Small intestine (tissue), 7 donors: ENCODE measurements around the gene OSBP2. TPM values are rescaled to one million over a fixed set of nuclear protein-coding genes. Genes with fewer than 3 reads are reported as not detected.

Experiments
- DNase-seq, 2 donors: peaks; one replicate each; pipeline versions ENCODE4 v3.0.0 to v3.0.0-alpha.2; 2013
- FAIRE-seq: peaks from 2 replicates; lab custom pipeline; 2012; peaks lifted over from hg19 to GRCh38; lab: Jason Lieb, UNC
- H3K27ac ChIP-seq, 3 donors: one replicate each; pipeline ENCODE4 v1.5.1; 2013; ENCODE audit warnings: low read length in 2 of 3, mild to moderate bottlenecking in 2 of 3, control low read depth in 1 of 3, inconsistent platforms in 1 of 3, low read depth in 1 of 3, moderate library complexity in 1 of 3
- H3K27me3 ChIP-seq, 3 donors: one replicate each; pipeline ENCODE4 v1.6.1; 2013; ENCODE audit warnings: low read length in 3 of 3, inconsistent platforms in 1 of 3; ENCODE audit not compliant: control insufficient read depth in 3 of 3, insufficient read depth in 3 of 3
- H3K36me3 ChIP-seq, 3 donors: one replicate each; pipeline ENCODE4 v1.6.1; 2013; ENCODE audit warnings: low read length in 3 of 3, inconsistent platforms in 1 of 3, low read depth in 1 of 3, mild to moderate bottlenecking in 1 of 3, moderate library complexity in 1 of 3; ENCODE audit not compliant: control insufficient read depth in 3 of 3, insufficient read depth in 2 of 3
- H3K4me1 ChIP-seq, 3 donors: one replicate each; pipeline ENCODE4 v1.6.1; 2013; ENCODE audit warnings: low read length in 2 of 3, inconsistent platforms in 1 of 3, low read depth in 1 of 3, mild to moderate bottlenecking in 1 of 3, moderate library complexity in 1 of 3; ENCODE audit not compliant: control insufficient read depth in 3 of 3, insufficient read depth in 2 of 3
- H3K4me3 ChIP-seq, 3 donors: one replicate each; pipeline ENCODE4 v1.5.1; 2013; ENCODE audit warnings: low read length in 3 of 3, control low read depth in 1 of 3, inconsistent platforms in 1 of 3, low read depth in 1 of 3, mild to moderate bottlenecking in 1 of 3, moderate library complexity in 1 of 3
- H3K9me3 ChIP-seq, 2 donors: one replicate each; pipeline ENCODE4 v1.6.1; 2013; ENCODE audit warnings: low read depth in 1 of 2, low read length in 1 of 2; ENCODE audit not compliant: control insufficient read depth in 2 of 2, insufficient read depth in 1 of 2
- WGBS, 3 donors: extraction: QIAGEN DNeasy Blood & Tissue Kit; methylation state at CpG; one replicate each; pipeline ENCODE4 v1.1.7; 2013; 5-methylcytosine and 5-hydroxymethylcytosine counted together
- polyA plus RNA-seq, 4 donors: library from polyadenylated mRNA; stranded (reverse) in 3 of 4; unstranded in 1 of 4; fragments of 200-250 nt in 3 of 4; fragments of 120-200 nt in 1 of 4; gene quantifications; one replicate each; pipeline versions ENCODE4 v1.2.1 to v1.2.3, GENCODE V29; 2013
- donor health status: healthy with polysubstance abuse.
- donor health status: control.
- donor health status: control.
- donor health status: Bipolar disorder and iron deficiency.
- donor health status: healthy.

OSBP2 gene
- polyA plus RNA-seq, 4 donors, result 1.3 to 99.3 (median 1.8) TPM

DNA sequence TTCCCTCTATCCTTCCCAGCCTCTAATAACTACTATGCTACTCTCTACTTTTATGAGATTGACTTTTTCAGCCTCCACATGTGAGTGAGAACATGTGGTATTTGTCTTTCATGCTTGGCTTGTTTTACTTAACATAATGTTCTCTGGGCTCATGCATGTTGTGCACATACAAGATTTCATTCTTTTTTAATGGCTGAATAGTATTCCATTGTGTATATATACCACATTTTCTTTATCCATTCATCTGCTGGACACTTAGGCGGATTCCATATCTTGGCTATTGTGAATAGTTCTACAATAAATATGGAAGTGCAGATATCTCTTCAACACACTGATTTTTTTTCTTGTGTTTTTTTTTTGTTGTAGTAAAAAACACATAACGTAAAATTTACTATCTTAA lies 19.4 kb downstream of the OSBP2 start:
- H3K9me3 ChIP-seq, result no peaks in the 10 kb centered on the region
- FAIRE-seq (no peak), DNase-seq (no peak)
- no peak overlapping the region for H3K4me3 ChIP-seq
- 94 to 97% (median 96%) methylated on average over 2 of the region's 2 CpGs for WGBS, 3 donors
- H3K36me3 ChIP-seq, result no peaks in the 10 kb centered on the region
- H3K27me3 ChIP-seq, result no peaks in the 10 kb centered on the region
- no peaks in the 10 kb centered on the region for H3K4me1 ChIP-seq
- no peak overlapping the region for H3K27ac ChIP-seq

DNA sequence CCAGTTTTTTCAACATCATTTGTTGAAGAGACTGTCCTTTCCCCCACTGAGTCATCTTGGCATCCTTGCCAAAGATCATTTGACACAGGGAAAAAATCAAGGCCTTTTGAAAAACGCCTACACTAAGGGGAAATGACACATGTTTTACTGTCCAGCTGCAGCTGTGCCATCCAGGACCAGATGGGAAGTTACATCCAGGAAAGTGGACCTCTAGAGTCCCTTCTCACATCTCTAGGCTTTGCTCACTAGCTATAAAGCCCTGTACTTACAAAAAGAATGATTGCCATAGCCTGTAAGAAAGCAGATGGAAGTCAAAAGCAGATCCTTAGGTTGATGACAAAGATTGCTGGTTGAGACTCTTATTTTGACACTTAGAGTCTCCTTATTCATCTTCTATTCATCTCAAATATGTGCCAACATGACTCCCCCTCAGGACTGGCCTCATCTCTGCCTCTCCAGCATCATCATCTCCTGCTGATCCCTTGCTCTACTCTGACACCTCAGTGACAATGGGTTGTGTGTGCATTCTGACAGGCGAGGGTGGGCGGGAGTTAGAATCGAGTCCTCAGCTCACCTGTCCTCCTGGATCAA lies 22.8 kb downstream of the OSBP2 start:
- Histone ChIP-seq H3K4me3 (no peak overlapping the region), H3K27ac (no peak overlapping the region), H3K36me3 (no peaks in the 10 kb centered on the region), H3K27me3 (no peaks in the 10 kb centered on the region), H3K4me1 (no peaks in the 10 kb centered on the region), H3K9me3 (no peaks in the 10 kb centered on the region)
- FAIRE-seq (no peak), DNase-seq (no peak)
- 68 to 73% (median 71%) methylated on average over 4 of the region's 4 CpGs for WGBS, 3 donors

DNA sequence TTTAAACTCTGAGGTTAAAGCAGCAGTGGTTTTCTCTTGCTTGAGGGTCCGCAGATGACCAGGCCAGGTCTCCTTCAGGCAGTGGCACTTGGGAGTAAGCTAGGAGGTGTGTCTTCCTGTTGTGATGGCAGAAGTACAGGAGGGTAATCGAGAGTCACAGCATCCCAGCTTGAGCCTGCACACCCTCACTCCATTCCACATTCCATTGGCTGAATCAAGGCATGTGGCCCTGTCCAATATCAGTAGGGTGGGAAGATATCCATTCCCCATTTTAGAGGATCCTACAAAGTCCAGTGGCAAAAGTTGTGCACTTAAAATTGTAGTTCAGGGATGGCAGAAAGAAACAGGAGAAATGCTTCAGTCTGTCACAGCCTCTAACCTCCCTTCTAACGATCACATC lies 23.3 kb downstream of the OSBP2 start:
- no peak for FAIRE-seq
- H3K4me3 ChIP-seq, result no peak overlapping the region
- no peaks in the 10 kb centered on the region for H3K4me1 ChIP-seq
- no peak overlapping the region for H3K27ac ChIP-seq
- no peaks in the 10 kb centered on the region for H3K27me3 ChIP-seq
- H3K9me3 ChIP-seq, result no peaks in the 10 kb centered on the region
- DNase-seq, result no peak
- 80 to 91% (median 82%) methylated on average over 3 of the region's 3 CpGs for WGBS, 3 donors
- H3K36me3 ChIP-seq, result no peaks in the 10 kb centered on the region

DNA sequence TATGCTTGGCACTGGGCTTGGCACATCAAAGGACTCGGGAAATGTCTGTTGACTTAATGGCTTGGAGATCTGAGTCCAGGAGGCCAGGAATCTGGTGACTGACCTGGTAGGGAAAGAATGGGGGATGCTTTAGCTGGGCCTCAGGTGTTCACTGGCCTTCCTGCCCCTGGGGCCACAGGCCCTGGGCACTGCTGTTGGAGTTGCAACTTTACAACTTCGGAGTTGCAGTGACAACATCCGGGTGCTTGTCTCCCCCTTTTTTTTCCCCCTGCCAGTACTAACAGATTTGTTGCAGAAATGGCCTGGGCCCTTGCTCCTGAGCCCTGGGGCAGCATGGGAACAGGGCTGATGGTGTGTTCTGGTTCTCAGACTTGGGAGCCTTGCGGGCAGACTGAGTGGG lies 23.8 kb downstream of the OSBP2 start:
- no peaks in the 10 kb centered on the region for H3K36me3 ChIP-seq
- FAIRE-seq (no peak), DNase-seq (no peak)
- H3K4me1 ChIP-seq, result no peaks in the 10 kb centered on the region
- H3K9me3 ChIP-seq, result no peaks in the 10 kb centered on the region
- no peak overlapping the region for H3K4me3 ChIP-seq
- H3K27me3 ChIP-seq, result no peaks in the 10 kb centered on the region
- no peak overlapping the region for H3K27ac ChIP-seq
- 72 to 92% (median 84%) methylated on average over 4 of the region's 4 CpGs for WGBS, 3 donors

DNA sequence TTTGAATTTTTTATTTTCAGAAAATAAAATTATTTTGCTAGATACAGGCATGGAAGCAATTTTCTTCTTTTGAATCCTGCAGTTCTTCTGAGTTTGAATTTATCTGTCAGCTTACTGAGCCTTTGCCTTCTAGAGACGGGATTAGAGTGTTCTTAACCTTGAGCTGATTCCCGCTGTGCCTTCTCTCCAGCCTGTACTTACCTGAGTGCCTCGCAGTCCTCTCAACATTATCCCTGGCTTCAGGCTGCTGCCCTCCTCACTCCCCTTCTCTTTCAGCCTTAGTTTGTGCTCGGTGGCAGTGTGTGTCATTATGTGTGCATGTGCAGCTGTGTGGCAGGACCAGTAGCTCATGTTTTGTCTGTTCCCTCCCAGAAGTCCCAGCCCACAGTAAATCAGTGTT lies 24.3 kb downstream of the OSBP2 start:
- WGBS, 3 donors, result 85 to 86% (median 86%) methylated on average over 4 of the region's 4 CpGs
- DNase-seq, result no peak

DNA sequence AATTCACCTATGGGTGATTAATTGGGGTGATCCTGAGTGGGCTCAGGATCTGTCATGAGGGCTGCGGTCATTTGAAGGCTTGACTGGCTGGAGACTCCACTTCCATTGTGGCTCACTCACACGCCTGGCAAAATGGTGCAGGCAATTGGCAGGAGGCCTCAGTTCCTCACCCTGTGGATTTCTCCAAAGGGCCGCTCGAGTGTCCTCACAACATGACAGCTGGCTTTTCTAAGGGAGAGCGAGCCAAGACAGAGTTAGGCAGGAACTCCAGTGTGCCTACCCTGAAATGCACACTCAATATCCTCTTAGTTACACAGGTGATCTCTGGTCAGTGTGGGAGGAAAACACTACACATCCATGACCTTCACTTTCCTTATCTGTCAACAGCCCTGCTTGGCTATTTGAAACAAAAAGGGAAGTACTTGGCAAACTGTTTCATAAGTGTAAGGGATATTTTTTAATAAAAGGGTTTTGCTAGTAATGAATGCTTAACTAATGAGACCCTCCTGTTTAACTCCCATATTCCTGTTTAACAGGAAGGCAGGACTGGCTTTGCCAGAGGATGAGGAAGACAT lies 25.7 kb downstream of the OSBP2 start:
- H3K9me3 ChIP-seq, result no peaks in the 10 kb centered on the region
- WGBS, 3 donors, result 68 to 92% (median 73%) methylated on average over 5 of the region's 5 CpGs
- no peak for DNase-seq
- no peaks in the 10 kb centered on the region for H3K36me3 ChIP-seq
- no peaks in the 10 kb centered on the region for H3K27me3 ChIP-seq
- H3K4me3 ChIP-seq, result no peak overlapping the region
- H3K4me1 ChIP-seq, result no peaks in the 10 kb centered on the region
- no peak for FAIRE-seq
- no peak overlapping the region for H3K27ac ChIP-seq

More for the DNA sequence above, 24.3 kb downstream of the OSBP2 start:
- Histone ChIP-seq H3K4me1 (no peaks in the 10 kb centered on the region), H3K27me3 (no peaks in the 10 kb centered on the region), H3K4me3 (no peak overlapping the region), H3K9me3 (no peaks in the 10 kb centered on the region), H3K27ac (no peak overlapping the region), H3K36me3 (no peaks in the 10 kb centered on the region)
- FAIRE-seq, result no peak

DNA sequence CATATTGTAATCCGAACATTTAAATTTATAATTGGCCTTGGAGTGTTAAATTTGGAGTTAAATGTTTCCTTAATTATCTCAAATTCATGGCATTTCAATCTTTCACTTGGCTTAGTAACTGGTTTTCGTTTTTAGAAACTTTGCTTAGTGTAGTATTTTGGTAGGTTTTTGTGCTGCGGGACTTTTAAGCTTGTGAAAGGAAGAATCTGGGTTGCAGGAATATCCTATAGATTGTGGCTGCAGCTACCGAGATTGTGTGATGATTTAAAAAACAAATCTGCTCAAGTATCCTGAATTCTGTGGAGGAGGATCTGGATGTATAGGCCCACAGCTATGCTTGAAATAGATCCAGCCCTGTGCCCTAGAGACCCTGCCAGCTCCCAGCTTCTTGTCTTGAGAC lies 27.1 kb downstream of the OSBP2 start:
- FAIRE-seq (no peak), DNase-seq (no peak)
- no peak overlapping the region for H3K4me3 ChIP-seq
- no peak overlapping the region for H3K27ac ChIP-seq
- no peaks in the 10 kb centered on the region for H3K9me3 ChIP-seq
- no peaks in the 10 kb centered on the region for H3K4me1 ChIP-seq
- no peaks in the 10 kb centered on the region for H3K36me3 ChIP-seq
- 84 to 86% (median 86%) methylated on average over 4 of the region's 4 CpGs for WGBS, 3 donors
- no peaks in the 10 kb centered on the region for H3K27me3 ChIP-seq

DNA sequence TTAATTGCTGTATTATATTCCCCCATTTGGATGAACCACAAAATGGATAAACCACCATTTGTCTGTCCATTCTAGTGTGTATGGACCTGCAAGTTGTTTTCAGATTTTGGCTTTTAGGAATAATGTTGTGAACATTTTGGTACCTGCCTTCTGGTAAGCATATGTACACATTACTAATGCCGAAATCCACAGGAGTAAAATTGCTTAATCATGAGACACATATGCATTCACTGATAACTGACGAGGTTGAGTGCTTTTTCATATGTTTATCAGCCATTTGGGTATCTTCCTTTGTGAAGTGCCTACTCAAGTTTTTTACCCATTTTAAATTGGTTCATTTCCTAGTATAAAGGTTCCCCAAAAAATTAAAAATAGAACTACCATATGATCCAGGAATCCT lies 34.2 kb downstream of the OSBP2 start:
- WGBS, 3 donors, result 82 to 91% (median 84%) methylated on average over 2 of the region's 2 CpGs
- H3K4me3 ChIP-seq, result no peak overlapping the region
- H3K4me1 ChIP-seq, result no peaks in the 10 kb centered on the region
- H3K36me3 ChIP-seq, result no peaks in the 10 kb centered on the region
- no peak overlapping the region for H3K27ac ChIP-seq
- DNase-seq (no peak), FAIRE-seq (no peak)
- H3K9me3 ChIP-seq, result no peaks in the 10 kb centered on the region
- H3K27me3 ChIP-seq, result no peaks in the 10 kb centered on the region

DNA sequence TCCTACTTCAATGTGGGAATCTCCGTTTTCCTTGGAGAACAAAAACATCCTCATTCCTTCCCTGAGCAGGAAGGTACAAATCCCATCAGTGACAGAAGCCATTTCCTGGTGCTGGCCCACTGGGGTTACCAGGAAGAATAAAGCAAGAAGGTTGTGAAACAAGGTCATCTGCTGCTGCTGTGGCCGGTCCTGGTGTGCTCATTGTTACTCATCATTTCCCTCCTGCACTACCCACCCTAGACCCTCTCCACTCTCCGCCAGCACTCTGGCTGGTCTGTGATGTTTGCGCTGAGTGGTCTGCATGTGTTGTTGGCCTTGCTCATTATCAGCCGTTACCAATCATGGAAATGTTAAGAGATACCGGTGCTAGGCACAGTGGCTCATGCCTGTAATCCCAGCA lies 37.0 kb downstream of the OSBP2 start:
- Histone ChIP-seq H3K4me3 (no peak overlapping the region), H3K9me3 (peaks cover 3% of the 10 kb centered on the region in 2 donors), H3K4me1 (no peaks in the 10 kb centered on the region), H3K36me3 (no peaks in the 10 kb centered on the region), H3K27ac (no peak overlapping the region), H3K27me3 (no peaks in the 10 kb centered on the region)
- FAIRE-seq (no peak), DNase-seq (no peak)
- WGBS, 3 donors, result 86 to 91% (median 91%) methylated on average over 6 of the region's 6 CpGs
